Trophoblast cell (in vitro differentiated cells and primary cell): Measurements from ENCODE around the gene TOX2.

Source experiments
- DNase-seq, 2 donors: peaks; one replicate each; pipeline ENCODE4 v3.0.0-alpha.2; 2016
- H2AFZ ChIP-seq: 2 replicates; pipeline ENCODE4 v1.6.1; 2013; ENCODE audit warnings: low read length, moderate library complexity, mild to moderate bottlenecking; ENCODE audit not compliant: insufficient read depth, poor library complexity
- H2AK5ac ChIP-seq: 2 replicates; pipeline ENCODE4 v1.6.1; 2013; ENCODE audit warnings: mild to moderate bottlenecking, low read length
- H2BK120ac ChIP-seq: 2 replicates; pipeline ENCODE4 v1.6.1; 2013; ENCODE audit warnings: low read length, mild to moderate bottlenecking, moderate library complexity; ENCODE audit not compliant: insufficient read depth, poor library complexity
- H2BK12ac ChIP-seq: 2 replicates; pipeline ENCODE4 v1.6.1; 2013; ENCODE audit warnings: mild to moderate bottlenecking, low read length, moderate library complexity
- H2BK5ac ChIP-seq: 2 replicates; pipeline ENCODE4 v1.6.1; 2013; ENCODE audit warnings: low read length, low read depth, moderate library complexity, mild to moderate bottlenecking; ENCODE audit not compliant: poor library complexity
- H3K14ac ChIP-seq: 2 replicates; pipeline ENCODE4 v1.6.1; 2013; ENCODE audit warnings: mild to moderate bottlenecking, low read length
- H3K18ac ChIP-seq: 2 replicates; pipeline ENCODE4 v1.6.1; 2013; ENCODE audit warnings: mild to moderate bottlenecking, low read length
- H3K23ac ChIP-seq: 2 replicates; pipeline ENCODE4 v1.6.1; 2013; ENCODE audit warnings: low read length
- H3K27ac ChIP-seq: 2 replicates; pipeline ENCODE4 v1.5.1; 2013; ENCODE audit warnings: low read depth, mild to moderate bottlenecking, inconsistent platforms, low read length, moderate library complexity
- H3K27me3 ChIP-seq: 2 replicates; pipeline ENCODE4 v1.6.1; 2013; ENCODE audit warnings: inconsistent platforms, mild to moderate bottlenecking, low read length, moderate library complexity; ENCODE audit not compliant: insufficient read depth
- H3K36me3 ChIP-seq, 2 experiments: 1 replicate in 1 of 2; 2 replicates in 1 of 2; pipeline ENCODE4 v1.6.1; 2013; ENCODE audit warnings: low read length in 2 of 2, mild to moderate bottlenecking in 2 of 2, moderate library complexity in 1 of 2; ENCODE audit not compliant: insufficient read depth in 2 of 2, control insufficient read depth in 1 of 2
- H3K4ac ChIP-seq: 2 replicates; pipeline ENCODE4 v1.6.1; 2013; ENCODE audit warnings: low read depth, mild to moderate bottlenecking, low read length, moderate library complexity
- H3K4me1 ChIP-seq, 2 experiments: 1 replicate in 1 of 2; 2 replicates in 1 of 2; pipeline ENCODE4 v1.6.1; 2013; ENCODE audit warnings: low read length in 2 of 2, mild to moderate bottlenecking in 2 of 2, moderate library complexity in 1 of 2; ENCODE audit not compliant: insufficient read depth in 2 of 2, control insufficient read depth in 1 of 2
- H3K4me2 ChIP-seq: 2 replicates; pipeline ENCODE4 v1.6.1; 2013; ENCODE audit warnings: inconsistent platforms, mild to moderate bottlenecking, low read length, moderate library complexity
- H3K4me3 ChIP-seq: 2 replicates; pipeline ENCODE4 v1.5.1; 2013; ENCODE audit warnings: mild to moderate bottlenecking, low read depth, low read length, inconsistent platforms
- H3K79me1 ChIP-seq: one replicate; pipeline ENCODE4 v1.6.1; 2013; ENCODE audit warnings: low read length
- H3K79me2 ChIP-seq: 2 replicates; pipeline ENCODE4 v1.6.1; 2013; ENCODE audit warnings: low read length, mild to moderate bottlenecking; ENCODE audit not compliant: control insufficient read depth, insufficient read depth, poor library complexity
- H3K9ac ChIP-seq: 2 replicates; pipeline ENCODE4 v1.6.1; 2013; ENCODE audit warnings: mild to moderate bottlenecking, low read length
- H3K9me3 ChIP-seq: 2 replicates; pipeline ENCODE4 v1.6.1; 2013; ENCODE audit warnings: low read depth, mild to moderate bottlenecking, control low read depth, inconsistent platforms, low read length; ENCODE audit not compliant: insufficient read depth
- H4K12ac ChIP-seq: 2 replicates; pipeline ENCODE4 v1.6.1; 2013; ENCODE audit warnings: low read depth, mild to moderate bottlenecking, low read length, moderate library complexity
- H4K8ac ChIP-seq: 2 replicates; pipeline ENCODE4 v1.6.1; 2013; ENCODE audit warnings: low read depth, mild to moderate bottlenecking, low read length, moderate library complexity
- H4K91ac ChIP-seq: one replicate; pipeline ENCODE4 v1.6.1; 2013; ENCODE audit warnings: low read depth, mild to moderate bottlenecking, low read length, moderate library complexity
- WGBS: extraction: QIAGEN DNeasy Blood & Tissue Kit; methylation state at CpG from one replicate; pipeline ENCODE4 v1.1.7; 2013; ENCODE audit warnings: missing lambda C conversion rate; ENCODE audit not compliant: insufficient read length, insufficient coverage; ENCODE audit errors: extremely low coverage; 5-methylcytosine and 5-hydroxymethylcytosine counted together

The TOX2 gene

DNA sequence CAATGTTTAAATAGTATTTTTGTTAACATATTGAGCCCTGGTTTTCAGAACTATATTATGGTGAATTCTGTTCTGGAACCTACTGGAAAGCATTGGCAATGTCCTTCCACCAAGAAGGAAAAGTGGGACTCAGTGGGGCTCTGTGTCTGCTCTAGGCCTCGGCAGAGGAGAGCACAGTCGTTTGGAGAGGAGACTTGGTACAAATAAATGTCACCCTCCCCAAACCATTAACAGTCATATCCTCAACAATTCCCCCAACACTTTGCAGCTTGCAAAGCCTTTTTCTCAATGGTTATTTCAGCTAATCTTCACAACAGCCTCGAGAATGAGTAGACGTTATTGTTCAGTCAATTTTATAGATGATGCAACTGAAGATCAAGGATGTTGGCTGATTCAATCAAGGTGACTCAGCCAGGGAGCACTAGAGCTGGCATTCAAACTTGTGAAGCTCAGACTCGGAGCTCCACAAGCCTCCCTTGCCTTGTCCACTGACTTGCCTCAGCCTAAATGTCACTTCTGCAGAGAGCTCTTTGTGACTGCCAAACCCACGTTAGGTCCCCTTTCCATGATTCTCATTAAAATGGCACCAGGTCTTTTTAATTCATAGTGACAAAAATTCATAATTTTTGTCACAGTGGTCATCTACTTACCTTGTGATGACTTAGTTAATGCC lies 60.6 kb downstream of the TOX2 start:
- Histone ChIP-seq H4K91ac (no peak overlapping the region), H2BK5ac (no peak overlapping the region)
- no CpG with 5 or more reads among the region's 6 CpGs for WGBS

GRCh38 chr20:43976547-43976946 lies 61.9 kb downstream of the TOX2 start:
- Histone ChIP-seq H3K36me3 (no peaks in the 10 kb centered on the region), H4K91ac (no peak overlapping the region), H3K4me1 (no peaks in the 10 kb centered on the region), H3K79me2 (no peaks in the 10 kb centered on the region), H2BK120ac (no peak overlapping the region), H3K9me3 (no peaks in the 10 kb centered on the region), H3K27ac (no peak overlapping the region), H2BK5ac (no peak overlapping the region), H4K12ac (no peak overlapping the region), H3K79me1 (no peaks in the 10 kb centered on the region), H3K18ac (no peak overlapping the region), H3K9ac (no peak overlapping the region), H4K8ac (no peak overlapping the region), H2AFZ (no peak overlapping the region), H3K27me3 (no peaks in the 10 kb centered on the region), H3K23ac (no peak overlapping the region), H2AK5ac (no peak overlapping the region), H3K14ac (no peak overlapping the region), H3K4me2 (no peak overlapping the region), H2BK12ac (no peak overlapping the region), H3K4me3 (no peak overlapping the region), H3K4ac (no peak overlapping the region)
- no CpG with 5 or more reads among the region's 7 CpGs for WGBS
- DNase-seq = no peak

More for the DNA sequence above, 60.6 kb downstream of the TOX2 start:
- Histone ChIP-seq H4K8ac (no peak overlapping the region), H3K4ac (no peak overlapping the region), H3K23ac (no peak overlapping the region), H3K4me1 (no peaks in the 10 kb centered on the region), H3K9ac (no peak overlapping the region), H3K18ac (no peak overlapping the region), H3K27me3 (no peaks in the 10 kb centered on the region), H3K27ac (no peak overlapping the region), H3K9me3 (no peaks in the 10 kb centered on the region), H3K79me2 (no peaks in the 10 kb centered on the region), H2AK5ac (no peak overlapping the region), H3K4me2 (no peak overlapping the region), H2BK120ac (no peak overlapping the region), H2AFZ (no peak overlapping the region), H2BK12ac (no peak overlapping the region), H3K36me3 (no peaks in the 10 kb centered on the region), H3K14ac (no peak overlapping the region), H3K4me3 (no peak overlapping the region), H3K79me1 (no peaks in the 10 kb centered on the region), H4K12ac (no peak overlapping the region)
- no peak for DNase-seq

DNA sequence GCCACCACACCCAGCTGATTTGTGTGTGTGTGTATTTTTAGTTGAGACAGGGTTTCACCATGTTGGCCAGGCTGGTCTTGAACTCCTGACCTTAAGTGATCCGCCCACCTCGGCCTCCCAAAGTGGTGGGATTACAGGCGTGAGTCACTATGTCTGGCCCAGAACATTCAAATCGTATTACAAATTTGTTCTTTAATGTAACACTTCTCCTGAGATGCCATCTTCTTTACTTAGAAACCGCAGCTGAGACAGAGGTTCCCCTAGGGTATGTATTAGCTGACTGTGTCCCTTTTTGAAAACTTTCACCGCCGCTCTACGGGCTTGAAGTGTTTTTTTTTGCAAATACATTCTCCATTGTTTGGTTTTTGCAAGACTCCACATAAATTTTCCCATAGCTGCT lies 62.6 kb downstream of the TOX2 start:
- H3K4me3 ChIP-seq = no peak overlapping the region
- no peak overlapping the region for H2BK120ac ChIP-seq
- H3K14ac ChIP-seq = no peak overlapping the region
- H3K27me3 ChIP-seq = no peaks in the 10 kb centered on the region
- H2AK5ac ChIP-seq = no peak overlapping the region
- H4K8ac ChIP-seq = no peak overlapping the region
- no peak overlapping the region for H4K91ac ChIP-seq
- H3K4me2 ChIP-seq = no peak overlapping the region
- no peak overlapping the region for H3K18ac ChIP-seq
- no peak overlapping the region for H2AFZ ChIP-seq
- H3K79me2 ChIP-seq = no peaks in the 10 kb centered on the region
- no peak overlapping the region for H4K12ac ChIP-seq
- H2BK12ac ChIP-seq = no peak overlapping the region
- H3K9ac ChIP-seq = no peak overlapping the region
- no peaks in the 10 kb centered on the region for H3K9me3 ChIP-seq
- H3K23ac ChIP-seq = no peak overlapping the region
- DNase-seq = no peak
- H3K79me1 ChIP-seq = no peaks in the 10 kb centered on the region
- no peaks in the 10 kb centered on the region for H3K36me3 ChIP-seq
- no peak overlapping the region for H3K27ac ChIP-seq
- no peaks in the 10 kb centered on the region for H3K4me1 ChIP-seq
- H3K4ac ChIP-seq = no peak overlapping the region
- no peak overlapping the region for H2BK5ac ChIP-seq
- no CpG with 5 or more reads among the region's 8 CpGs for WGBS

GRCh38 chr20:43977962-43978361 lies 63.3 kb downstream of the TOX2 start:
- no peak overlapping the region for H2BK5ac ChIP-seq
- no peak overlapping the region for H3K4ac ChIP-seq
- H4K91ac ChIP-seq = no peak overlapping the region
- no peaks in the 10 kb centered on the region for H3K36me3 ChIP-seq
- H3K79me1 ChIP-seq = no peaks in the 10 kb centered on the region
- H3K9me3 ChIP-seq = peaks cover 3% of the 10 kb centered on the region
- H3K9ac ChIP-seq = no peak overlapping the region
- no peak overlapping the region for H3K23ac ChIP-seq
- H3K79me2 ChIP-seq = no peaks in the 10 kb centered on the region
- H4K12ac ChIP-seq = no peak overlapping the region
- H3K4me1 ChIP-seq = no peaks in the 10 kb centered on the region
- no peaks in the 10 kb centered on the region for H3K27me3 ChIP-seq
- H3K27ac ChIP-seq = no peak overlapping the region
- H2AK5ac ChIP-seq = no peak overlapping the region
- no CpG with 5 or more reads among the region's 3 CpGs for WGBS
- H3K4me3 ChIP-seq = no peak overlapping the region
- H3K18ac ChIP-seq = no peak overlapping the region
- H3K14ac ChIP-seq = no peak overlapping the region
- no peak for DNase-seq
- H3K4me2 ChIP-seq = no peak overlapping the region
- H2BK12ac ChIP-seq = no peak overlapping the region
- H4K8ac ChIP-seq = no peak overlapping the region
- H2BK120ac ChIP-seq = no peak overlapping the region
- H2AFZ ChIP-seq = no peak overlapping the region
